Measurements from ENCODE around the gene FAM47E.

The FAM47E gene

GRCh38 chr4:76315267-76315918 is 63.9 kb downstream of the FAM47E start:
- Histone ChIP-seq H3K4me3 (ENCODE audit: insufficient read depth in 1 of 2, low read depth in 1 of 2, low read length in 2 of 2) (no peak overlapping the region), H3K9me3 (ENCODE audit: control insufficient read depth, low read length) (peaks cover 33% of the 10 kb centered on the region), H4K8ac (ENCODE audit: low read length) (no peak overlapping the region), H3K27ac (ENCODE audit: low read length, poor library complexity, severe bottlenecking) (no peak overlapping the region), H2BK15ac (ENCODE audit: low read depth, poor library complexity, severe bottlenecking) (no peak overlapping the region), H3K36me3 (ENCODE audit: control insufficient read depth in 1 of 2, insufficient read depth in 2 of 2, low read depth in 1 of 2, low read length in 2 of 2) (peaks cover 0 to 5% of the 10 kb centered on the region in 2 experiments), H3K79me1 (replicated peaks; ENCODE audit: low read length, poor library complexity, severe bottlenecking) (no peaks in the 10 kb centered on the region), H2BK12ac (ENCODE audit: low read length in 2 of 2) (no peak overlapping the region), H3K14ac (ENCODE audit: low read length in 2 of 2) (no peak overlapping the region), H2BK5ac (ENCODE audit: low read depth, low read length, poor library complexity, severe bottlenecking) (no peak overlapping the region), H2AK5ac (ENCODE audit: low read length, severe bottlenecking) (no peak overlapping the region), H2BK120ac (ENCODE audit: low read depth, low read length) (no peak overlapping the region), H3K4me2 (ENCODE audit: low read length, poor library complexity, severe bottlenecking) (no peak overlapping the region), H4K91ac (ENCODE audit: low read length) (no peak overlapping the region), H3K27me3 (ENCODE audit: control insufficient read depth in 1 of 2, insufficient read depth in 1 of 2, low read length in 2 of 2) (no peaks in the 10 kb centered on the region), H3K18ac (ENCODE audit: low read depth in 1 of 2, low read length in 2 of 2) (no peak overlapping the region), H3K4me1 (ENCODE audit: control insufficient read depth, insufficient read depth, low read depth, low read length) (peaks cover 2% of the 10 kb centered on the region), H3K4ac (ENCODE audit: low read depth in 1 of 2, low read length in 2 of 2) (no peak overlapping the region), H3K23ac (ENCODE audit: low read length in 2 of 2) (no peak overlapping the region), H2AFZ (ENCODE audit: low read depth, low read length) (no peak overlapping the region), H3K9ac (ENCODE audit: low read length) (no peak overlapping the region)
- 89% methylated on average over 7 of the region's 7 CpGs for WGBS
- DNase-seq, result no peak

GRCh38 chr4:76316131-76316530 is 64.6 kb downstream of the FAM47E start:
- H3K18ac ChIP-seq (ENCODE audit: low read depth in 1 of 2, low read length in 2 of 2), result no peak overlapping the region
- no peaks in the 10 kb centered on the region for H3K27me3 ChIP-seq (ENCODE audit: control insufficient read depth in 1 of 2, insufficient read depth in 1 of 2, low read length in 2 of 2)
- H3K23ac ChIP-seq (ENCODE audit: low read length in 2 of 2), result no peak overlapping the region
- peaks cover 38% of the 10 kb centered on the region for H3K9me3 ChIP-seq (ENCODE audit: control insufficient read depth, low read length)
- H3K27ac ChIP-seq (ENCODE audit: low read length, poor library complexity, severe bottlenecking), result no peak overlapping the region
- H2BK120ac ChIP-seq (ENCODE audit: low read depth, low read length), result no peak overlapping the region
- H3K4me1 ChIP-seq (ENCODE audit: control insufficient read depth, insufficient read depth, low read depth, low read length), result no peaks in the 10 kb centered on the region
- H2BK5ac ChIP-seq (ENCODE audit: low read depth, low read length, poor library complexity, severe bottlenecking), result no peak overlapping the region
- DNase-seq, result no peak
- no peak overlapping the region for H2AK5ac ChIP-seq (ENCODE audit: low read length, severe bottlenecking)
- H3K79me1 ChIP-seq (replicated peaks; ENCODE audit: low read length, poor library complexity, severe bottlenecking), result no peaks in the 10 kb centered on the region
- H3K4me3 ChIP-seq (ENCODE audit: insufficient read depth in 1 of 2, low read depth in 1 of 2, low read length in 2 of 2), result no peak overlapping the region
- no peak overlapping the region for H4K8ac ChIP-seq (ENCODE audit: low read length)
- H2AFZ ChIP-seq (ENCODE audit: low read depth, low read length), result no peak overlapping the region
- no peak overlapping the region for H2BK12ac ChIP-seq (ENCODE audit: low read length in 2 of 2)
- H2BK15ac ChIP-seq (ENCODE audit: low read depth, poor library complexity, severe bottlenecking), result no peak overlapping the region
- H3K9ac ChIP-seq (ENCODE audit: low read length), result no peak overlapping the region
- H3K36me3 ChIP-seq (ENCODE audit: control insufficient read depth in 1 of 2, insufficient read depth in 2 of 2, low read depth in 1 of 2, low read length in 2 of 2), result no peaks in the 10 kb centered on the region
- H3K14ac ChIP-seq (ENCODE audit: low read length in 2 of 2), result no peak overlapping the region
- no peak overlapping the region for H3K4me2 ChIP-seq (ENCODE audit: low read length, poor library complexity, severe bottlenecking)
- H4K91ac ChIP-seq (ENCODE audit: low read length), result no peak overlapping the region
- H3K4ac ChIP-seq (ENCODE audit: low read depth in 1 of 2, low read length in 2 of 2), result no peak overlapping the region
- WGBS, result no CpG with 5 or more reads among the region's 1 CpG

DNA sequence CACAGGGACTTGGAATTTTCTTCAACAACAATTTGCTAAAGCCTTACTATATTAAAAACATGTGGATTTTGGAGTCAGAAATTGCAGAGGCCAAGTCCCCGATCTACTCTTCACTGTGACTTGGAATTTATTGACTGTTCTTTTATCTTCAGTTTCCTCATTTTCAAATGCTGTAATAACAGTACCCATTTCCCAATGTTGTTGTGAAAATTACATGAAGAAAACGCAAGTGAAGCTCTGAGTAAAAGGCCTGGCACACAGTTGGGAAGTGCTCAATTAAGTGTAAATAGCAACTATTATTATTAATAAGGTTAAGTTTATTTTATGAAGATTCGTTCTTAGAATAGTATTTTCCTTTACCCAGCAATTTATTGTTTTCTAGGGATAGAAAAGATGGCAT is 70.7 kb downstream of the FAM47E start:
- no peak for DNase-seq
- Histone ChIP-seq H3K4me2 (ENCODE audit: low read length, poor library complexity, severe bottlenecking) (no peak overlapping the region), H3K23ac (ENCODE audit: low read length in 2 of 2) (no peak overlapping the region)

GRCh38 chr4:76325072-76325471 is 73.6 kb downstream of the FAM47E start:
- Histone ChIP-seq H3K4me2 (ENCODE audit: low read length, poor library complexity, severe bottlenecking) (no peak overlapping the region), H3K4me3 (ENCODE audit: insufficient read depth in 1 of 2, low read depth in 1 of 2, low read length in 2 of 2) (no peak overlapping the region), H4K91ac (ENCODE audit: low read length) (no peak overlapping the region), H2BK12ac (ENCODE audit: low read length in 2 of 2) (no peak overlapping the region), H2AK5ac (ENCODE audit: low read length, severe bottlenecking) (no peak overlapping the region), H3K27me3 (ENCODE audit: control insufficient read depth in 1 of 2, insufficient read depth in 1 of 2, low read length in 2 of 2) (no peaks in the 10 kb centered on the region), H2AFZ (ENCODE audit: low read depth, low read length) (no peak overlapping the region), H3K4me1 (ENCODE audit: control insufficient read depth, insufficient read depth, low read depth, low read length) (no peaks in the 10 kb centered on the region), H2BK15ac (ENCODE audit: low read depth, poor library complexity, severe bottlenecking) (no peak overlapping the region), H2BK5ac (ENCODE audit: low read depth, low read length, poor library complexity, severe bottlenecking) (no peak overlapping the region), H4K8ac (ENCODE audit: low read length) (no peak overlapping the region), H3K23ac (ENCODE audit: low read length in 2 of 2) (no peak overlapping the region), H3K4ac (ENCODE audit: low read depth in 1 of 2, low read length in 2 of 2) (no peak overlapping the region), H3K9ac (ENCODE audit: low read length) (no peak overlapping the region), H2BK120ac (ENCODE audit: low read depth, low read length) (no peak overlapping the region), H3K36me3 (ENCODE audit: control insufficient read depth in 1 of 2, insufficient read depth in 2 of 2, low read depth in 1 of 2, low read length in 2 of 2) (no peaks in the 10 kb centered on the region), H3K79me1 (replicated peaks; ENCODE audit: low read length, poor library complexity, severe bottlenecking) (no peaks in the 10 kb centered on the region), H3K27ac (ENCODE audit: low read length, poor library complexity, severe bottlenecking) (no peak overlapping the region), H3K18ac (ENCODE audit: low read depth in 1 of 2, low read length in 2 of 2) (no peak overlapping the region), H3K14ac (ENCODE audit: low read length in 2 of 2) (no peak overlapping the region), H3K9me3 (ENCODE audit: control insufficient read depth, low read length) (peaks cover 54% of the 10 kb centered on the region)
- no peak for DNase-seq

More for the DNA sequence above, 70.7 kb downstream of the FAM47E start:
- Histone ChIP-seq H3K27me3 (ENCODE audit: control insufficient read depth in 1 of 2, insufficient read depth in 1 of 2, low read length in 2 of 2) (no peaks in the 10 kb centered on the region), H2BK15ac (ENCODE audit: low read depth, poor library complexity, severe bottlenecking) (no peak overlapping the region), H3K79me1 (replicated peaks; ENCODE audit: low read length, poor library complexity, severe bottlenecking) (no peaks in the 10 kb centered on the region), H4K8ac (ENCODE audit: low read length) (no peak overlapping the region), H3K36me3 (ENCODE audit: control insufficient read depth in 1 of 2, insufficient read depth in 2 of 2, low read depth in 1 of 2, low read length in 2 of 2) (no peaks in the 10 kb centered on the region), H2AK5ac (ENCODE audit: low read length, severe bottlenecking) (no peak overlapping the region), H2AFZ (ENCODE audit: low read depth, low read length) (no peak overlapping the region), H4K91ac (ENCODE audit: low read length) (no peak overlapping the region), H3K9ac (ENCODE audit: low read length) (no peak overlapping the region), H2BK120ac (ENCODE audit: low read depth, low read length) (no peak overlapping the region), H3K4me1 (ENCODE audit: control insufficient read depth, insufficient read depth, low read depth, low read length) (no peaks in the 10 kb centered on the region), H3K14ac (ENCODE audit: low read length in 2 of 2) (no peak overlapping the region), H3K4me3 (ENCODE audit: insufficient read depth in 1 of 2, low read depth in 1 of 2, low read length in 2 of 2) (no peak overlapping the region), H2BK12ac (ENCODE audit: low read length in 2 of 2) (no peak overlapping the region), H2BK5ac (ENCODE audit: low read depth, low read length, poor library complexity, severe bottlenecking) (no peak overlapping the region), H3K9me3 (ENCODE audit: control insufficient read depth, low read length) (peaks cover 58% of the 10 kb centered on the region), H3K18ac (ENCODE audit: low read depth in 1 of 2, low read length in 2 of 2) (no peak overlapping the region), H3K4ac (ENCODE audit: low read depth in 1 of 2, low read length in 2 of 2) (no peak overlapping the region), H3K27ac (ENCODE audit: low read length, poor library complexity, severe bottlenecking) (no peak overlapping the region)
- 80% methylated on average over 1 of the region's 3 CpGs for WGBS
